Measurements from ENCODE around the gene PTGFRN.

DNA sequence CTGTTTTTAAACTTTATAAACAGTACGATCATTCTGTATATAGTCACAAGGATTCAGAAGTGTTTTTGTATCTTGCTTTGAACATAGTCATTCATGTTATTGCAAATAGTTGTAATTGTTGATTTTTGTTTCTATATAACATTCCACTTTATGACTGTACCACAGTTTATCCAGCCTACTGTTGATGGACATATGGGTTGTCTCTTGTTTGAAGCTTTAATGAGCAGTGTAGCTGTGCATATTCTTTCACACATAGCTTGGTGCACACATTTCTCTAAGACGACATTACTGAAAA, 98.0 kb downstream of the PTGFRN start:
- TF ChIP-seq, protein P1, sequence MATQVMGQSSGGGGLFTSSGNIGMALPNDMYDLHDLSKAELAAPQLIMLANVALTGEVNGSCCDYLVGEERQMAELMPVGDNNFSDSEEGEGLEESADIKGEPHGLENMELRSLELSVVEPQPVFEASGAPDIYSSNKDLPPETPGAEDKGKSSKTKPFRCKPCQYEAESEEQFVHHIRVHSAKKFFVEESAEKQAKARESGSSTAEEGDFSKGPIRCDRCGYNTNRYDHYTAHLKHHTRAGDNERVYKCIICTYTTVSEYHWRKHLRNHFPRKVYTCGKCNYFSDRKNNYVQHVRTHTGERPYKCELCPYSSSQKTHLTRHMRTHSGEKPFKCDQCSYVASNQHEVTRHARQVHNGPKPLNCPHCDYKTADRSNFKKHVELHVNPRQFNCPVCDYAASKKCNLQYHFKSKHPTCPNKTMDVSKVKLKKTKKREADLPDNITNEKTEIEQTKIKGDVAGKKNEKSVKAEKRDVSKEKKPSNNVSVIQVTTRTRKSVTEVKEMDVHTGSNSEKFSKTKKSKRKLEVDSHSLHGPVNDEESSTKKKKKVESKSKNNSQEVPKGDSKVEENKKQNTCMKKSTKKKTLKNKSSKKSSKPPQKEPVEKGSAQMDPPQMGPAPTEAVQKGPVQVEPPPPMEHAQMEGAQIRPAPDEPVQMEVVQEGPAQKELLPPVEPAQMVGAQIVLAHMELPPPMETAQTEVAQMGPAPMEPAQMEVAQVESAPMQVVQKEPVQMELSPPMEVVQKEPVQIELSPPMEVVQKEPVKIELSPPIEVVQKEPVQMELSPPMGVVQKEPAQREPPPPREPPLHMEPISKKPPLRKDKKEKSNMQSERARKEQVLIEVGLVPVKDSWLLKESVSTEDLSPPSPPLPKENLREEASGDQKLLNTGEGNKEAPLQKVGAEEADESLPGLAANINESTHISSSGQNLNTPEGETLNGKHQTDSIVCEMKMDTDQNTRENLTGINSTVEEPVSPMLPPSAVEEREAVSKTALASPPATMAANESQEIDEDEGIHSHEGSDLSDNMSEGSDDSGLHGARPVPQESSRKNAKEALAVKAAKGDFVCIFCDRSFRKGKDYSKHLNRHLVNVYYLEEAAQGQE (IDR thresholded peaks at IDR 0.05; ENCODE audit: unreplicated experiment): no peak
- TF ChIP-seq, protein P2, sequence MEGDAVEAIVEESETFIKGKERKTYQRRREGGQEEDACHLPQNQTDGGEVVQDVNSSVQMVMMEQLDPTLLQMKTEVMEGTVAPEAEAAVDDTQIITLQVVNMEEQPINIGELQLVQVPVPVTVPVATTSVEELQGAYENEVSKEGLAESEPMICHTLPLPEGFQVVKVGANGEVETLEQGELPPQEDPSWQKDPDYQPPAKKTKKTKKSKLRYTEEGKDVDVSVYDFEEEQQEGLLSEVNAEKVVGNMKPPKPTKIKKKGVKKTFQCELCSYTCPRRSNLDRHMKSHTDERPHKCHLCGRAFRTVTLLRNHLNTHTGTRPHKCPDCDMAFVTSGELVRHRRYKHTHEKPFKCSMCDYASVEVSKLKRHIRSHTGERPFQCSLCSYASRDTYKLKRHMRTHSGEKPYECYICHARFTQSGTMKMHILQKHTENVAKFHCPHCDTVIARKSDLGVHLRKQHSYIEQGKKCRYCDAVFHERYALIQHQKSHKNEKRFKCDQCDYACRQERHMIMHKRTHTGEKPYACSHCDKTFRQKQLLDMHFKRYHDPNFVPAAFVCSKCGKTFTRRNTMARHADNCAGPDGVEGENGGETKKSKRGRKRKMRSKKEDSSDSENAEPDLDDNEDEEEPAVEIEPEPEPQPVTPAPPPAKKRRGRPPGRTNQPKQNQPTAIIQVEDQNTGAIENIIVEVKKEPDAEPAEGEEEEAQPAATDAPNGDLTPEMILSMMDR (conservative IDR thresholded peaks at IDR 0.05; ENCODE audit: low read depth in 2 of 2): no peak
- TF ChIP-seq EZH2 (IDR thresholded peaks at IDR 0.05; ENCODE audit: low read depth, unreplicated experiment) (no peak), POLR2AphosphoS5 (IDR thresholded peaks at IDR 0.05; ENCODE audit: low read depth) (no peak), ZNF331 (CRISPR knock-in tag; IDR thresholded peaks at IDR 0.05; ENCODE audit: low read depth) (no peak), NANOG (IDR thresholded peaks at IDR 0.05; ENCODE audit: borderline replicate concordance) (no peak)
